GM12874 (cell line): ENCODE data around the gene P2RX3.

Experiments
- CTCF ChIP-seq: IDR thresholded peaks from 2 replicates; pipeline ENCODE4 v1.5.1; 2011; ENCODE audit warnings: low read depth, mild to moderate bottlenecking, control low read depth, low read length, moderate library complexity; ENCODE audit not compliant: insufficient read depth

P2RX3 gene

GRCh38 chr11:57375490-57375889 lies 37.3 kb downstream of the P2RX3 start:
- no peak for TF ChIP-seq CTCF

- no peak for TF ChIP-seq CTCF
These were observed 38.2 kb downstream of the P2RX3 start for GRCh38 chr11:57376095-57377090.

GRCh38 chr11:57377107-57377506 lies 39.0 kb downstream of the P2RX3 start:
- no peak for TF ChIP-seq CTCF

GRCh38 chr11:57378186-57378585 lies 40.0 kb downstream of the P2RX3 start:
- no peak for TF ChIP-seq CTCF

GRCh38 chr11:57379732-57380131 lies 41.6 kb downstream of the P2RX3 start:
- no peak for TF ChIP-seq CTCF

- no peak for TF ChIP-seq CTCF
These were observed 42.8 kb downstream of the P2RX3 start, which contains the start of gene PRG3 for GRCh38 chr11:57380975-57381374. Gene PRG3, minus strand, starts transcription at chr11:57381150. Its CDS starts 442 bp downstream, at chr11:57380708.

- no peak for TF ChIP-seq CTCF
These were observed 48.2 kb downstream of the P2RX3 start for GRCh38 chr11:57386178-57386940.
